Left ventricle myocardium inferior (tissue), 1 donor: ENCODE measurements around the gene DPYSL4. TPM values are rescaled to one million over a fixed set of nuclear protein-coding genes. Genes with fewer than 3 reads are reported as not detected.

ENCODE experiments used
- DNase-seq: peaks from one replicate; pipeline ENCODE4 v3.0.0-alpha.2; 2020
- H3K27ac ChIP-seq: fragments of 200-600 bp; replicated peaks from 2 replicates; pipeline ENCODE4 v1.8.0; 2021
- H3K27me3 ChIP-seq: fragments of 200-600 bp; 2 replicates; pipeline ENCODE4 v1.8.0; 2021; ENCODE audit warnings: low read depth
- H3K36me3 ChIP-seq: fragments of 200-600 bp; 2 replicates; pipeline ENCODE4 v1.8.0; 2021
- H3K4me1 ChIP-seq: fragments of 200-600 bp; 2 replicates; pipeline ENCODE4 v1.8.0; 2021
- H3K4me3 ChIP-seq: fragments of 200-600 bp; 2 replicates; pipeline ENCODE4 v1.8.0; 2021; ENCODE audit warnings: mild to moderate bottlenecking, moderate library complexity
- H3K9me3 ChIP-seq: fragments of 200-600 bp; replicated peaks from 2 replicates; pipeline ENCODE4 v1.8.0; 2021
- CTCF ChIP-seq: fragments of 200-600 bp; IDR thresholded peaks from 2 replicates; pipeline ENCODE4 v1.8.0; 2021; ENCODE audit warnings: antibody characterized with exemption, mild to moderate bottlenecking, borderline replicate concordance
- intact Hi-C: fragments of 100-400 bp; cut with micrococcal nuclease; formaldehyde crosslinking; loops from one replicate; pipeline ENCODE4 v1.11.0; 2022
- total RNA-seq: library from RNA; stranded (reverse); fragmentation: NEBNext Ultra II Directional; extraction: Animal tissue kit (Norgen Biotek cat#: 25700); gene quantifications from one replicate; pipeline ENCODE4 v1.2.1, GENCODE V29; 2021
- donor health status: DM: no; HTN: yes; CAD: no; lungs with severe emphysema.

DPYSL4 gene
- total RNA-seq, 1 donor from 2014 or later: 42.8 TPM

- peaks cover 6% of the 10 kb centered on the region for H3K36me3 ChIP-seq
- H3K9me3 ChIP-seq: no peaks in the 10 kb centered on the region
- DNase-seq: peak; percentile 8
- intact Hi-C loops: no loop called here
- no peaks in the 10 kb centered on the region for H3K4me1 ChIP-seq
- H3K27me3 ChIP-seq: no peaks in the 10 kb centered on the region
- no peak overlapping the region for H3K27ac ChIP-seq
- no peak for TF ChIP-seq CTCF
- H3K4me3 ChIP-seq: no peak overlapping the region
Measured at GRCh38 chr10:132151951-132152505, 34.7 kb upstream of the DPYSL4 start.

GRCh38 chr10:132152896-132153580, 33.7 kb upstream of the DPYSL4 start:
- no peak overlapping the region for H3K27ac ChIP-seq
- intact Hi-C loops: no loop called here
- no peak for TF ChIP-seq CTCF
- H3K36me3 ChIP-seq: peaks cover 6% of the 10 kb centered on the region
- DNase-seq: no peak
- no peaks in the 10 kb centered on the region for H3K27me3 ChIP-seq
- H3K4me1 ChIP-seq: no peaks in the 10 kb centered on the region
- H3K9me3 ChIP-seq: no peaks in the 10 kb centered on the region
- H3K4me3 ChIP-seq: no peak overlapping the region

GRCh38 chr10:132153616-132154217, 33.0 kb upstream of the DPYSL4 start:
- no peak for TF ChIP-seq CTCF
- H3K4me1 ChIP-seq: no peaks in the 10 kb centered on the region
- no peaks in the 10 kb centered on the region for H3K27me3 ChIP-seq
- no peaks in the 10 kb centered on the region for H3K9me3 ChIP-seq
- no peak overlapping the region for H3K27ac ChIP-seq
- intact Hi-C loops: no loop called here
- H3K4me3 ChIP-seq: no peak overlapping the region
- peaks cover 6% of the 10 kb centered on the region for H3K36me3 ChIP-seq
- no peak for DNase-seq

- H3K27me3 ChIP-seq: no peaks in the 10 kb centered on the region
- intact Hi-C loops: no loop called here
- H3K36me3 ChIP-seq: peaks cover 6% of the 10 kb centered on the region
- no peaks in the 10 kb centered on the region for H3K9me3 ChIP-seq
- H3K27ac ChIP-seq: no peak overlapping the region
- no peak for TF ChIP-seq CTCF
- DNase-seq: no peak
- no peaks in the 10 kb centered on the region for H3K4me1 ChIP-seq
- H3K4me3 ChIP-seq: no peak overlapping the region
Measured at GRCh38 chr10:132154440-132154839, 32.3 kb upstream of the DPYSL4 start.

GRCh38 chr10:132154931-132155330, 31.8 kb upstream of the DPYSL4 start:
- TF ChIP-seq CTCF: no peak
- H3K36me3 ChIP-seq: peaks cover 6% of the 10 kb centered on the region
- DNase-seq: no peak
- no peak overlapping the region for H3K4me3 ChIP-seq
- no peaks in the 10 kb centered on the region for H3K9me3 ChIP-seq
- no peak overlapping the region for H3K27ac ChIP-seq
- intact Hi-C loops: no loop called here
- no peaks in the 10 kb centered on the region for H3K4me1 ChIP-seq
- H3K27me3 ChIP-seq: no peaks in the 10 kb centered on the region
